RWPE2 (cell line): ENCODE measurements around the gene ZNRF4.

Experiments used
- ATAC-seq: fragments of 200-7000 bp; cut with Tn5 transposase; 3 replicates; pipeline ENCODE4 v1.9.1; 2021; ENCODE audit warnings: low read depth
- DNase-seq: peaks from one replicate; pipeline ENCODE4 v3.0.0-alpha.2; 2020; ENCODE audit warnings: low spot score
- H3K27ac ChIP-seq: fragments of 450-650 bp; 2 replicates; pipeline ENCODE4 v1.5.1; 2017; ENCODE audit warnings: mild to moderate bottlenecking; ENCODE audit not compliant: poor library complexity, severe bottlenecking
- H3K27me3 ChIP-seq: fragments of 250-450 bp; sonication (Bioruptor Pico); 2 replicates; pipeline ENCODE4 v1.5.1; 2021; ENCODE audit warnings: mild to moderate bottlenecking, moderate library complexity; ENCODE audit not compliant: insufficient read depth, poor library complexity, severe bottlenecking
- H3K36me3 ChIP-seq: fragments of 250-450 bp; sonication (Bioruptor Pico); 2 replicates; pipeline ENCODE4 v1.5.1; 2020; ENCODE audit warnings: low read depth, mild to moderate bottlenecking, moderate library complexity
- H3K4me1 ChIP-seq: fragments of 250-450 bp; sonication (Bioruptor Pico); 2 replicates; pipeline ENCODE4 v1.5.1; 2021; ENCODE audit warnings: mild to moderate bottlenecking, moderate library complexity; ENCODE audit not compliant: insufficient read depth, poor library complexity, severe bottlenecking
- H3K4me3 ChIP-seq: fragments of 250-450 bp; sonication (Bioruptor Pico); 2 replicates; pipeline ENCODE4 v1.5.1; 2021; ENCODE audit warnings: mild to moderate bottlenecking, moderate library complexity; ENCODE audit not compliant: severe bottlenecking
- H3K9me3 ChIP-seq: fragments of 250-450 bp; sonication (Bioruptor Pico); 2 replicates; pipeline ENCODE4 v1.5.1; 2021; ENCODE audit warnings: mild to moderate bottlenecking, moderate library complexity; ENCODE audit not compliant: severe bottlenecking
- TF ChIP-seq, protein P1 (sequence below): fragments of 450-650 bp; IDR thresholded peaks from one replicate; pipeline ENCODE4 v1.5.1; 2017; ENCODE audit warnings: mild to moderate bottlenecking, moderate library complexity; ENCODE audit not compliant: poor library complexity, severe bottlenecking

ZNRF4 gene

DNA sequence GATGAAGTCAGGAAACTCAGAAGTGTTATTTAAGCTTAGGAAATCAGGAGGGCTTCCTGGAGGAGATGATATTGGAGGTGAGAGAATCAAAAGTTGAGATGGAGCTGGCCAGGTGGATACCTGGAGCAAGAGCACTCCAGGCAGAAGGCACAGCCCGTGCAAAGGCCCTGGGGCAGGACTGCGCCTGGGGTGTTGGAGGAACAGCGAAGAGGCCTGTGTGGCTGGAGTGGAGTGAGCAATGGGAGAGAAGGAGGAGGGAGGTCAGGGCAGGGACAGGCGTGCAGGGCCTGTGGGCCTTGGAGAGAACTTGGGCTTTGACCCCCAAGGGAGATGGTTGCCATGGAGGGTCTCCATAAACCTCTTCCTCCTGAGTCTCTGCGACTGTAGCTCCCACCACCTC, 42.1 kb downstream of the ZNRF4 start:
- no peaks in the 10 kb centered on the region for H3K4me1 ChIP-seq
- DNase-seq (no peak), ATAC-seq (no peak)
- H3K36me3 ChIP-seq, result no peaks in the 10 kb centered on the region
- TF ChIP-seq, protein P1, sequence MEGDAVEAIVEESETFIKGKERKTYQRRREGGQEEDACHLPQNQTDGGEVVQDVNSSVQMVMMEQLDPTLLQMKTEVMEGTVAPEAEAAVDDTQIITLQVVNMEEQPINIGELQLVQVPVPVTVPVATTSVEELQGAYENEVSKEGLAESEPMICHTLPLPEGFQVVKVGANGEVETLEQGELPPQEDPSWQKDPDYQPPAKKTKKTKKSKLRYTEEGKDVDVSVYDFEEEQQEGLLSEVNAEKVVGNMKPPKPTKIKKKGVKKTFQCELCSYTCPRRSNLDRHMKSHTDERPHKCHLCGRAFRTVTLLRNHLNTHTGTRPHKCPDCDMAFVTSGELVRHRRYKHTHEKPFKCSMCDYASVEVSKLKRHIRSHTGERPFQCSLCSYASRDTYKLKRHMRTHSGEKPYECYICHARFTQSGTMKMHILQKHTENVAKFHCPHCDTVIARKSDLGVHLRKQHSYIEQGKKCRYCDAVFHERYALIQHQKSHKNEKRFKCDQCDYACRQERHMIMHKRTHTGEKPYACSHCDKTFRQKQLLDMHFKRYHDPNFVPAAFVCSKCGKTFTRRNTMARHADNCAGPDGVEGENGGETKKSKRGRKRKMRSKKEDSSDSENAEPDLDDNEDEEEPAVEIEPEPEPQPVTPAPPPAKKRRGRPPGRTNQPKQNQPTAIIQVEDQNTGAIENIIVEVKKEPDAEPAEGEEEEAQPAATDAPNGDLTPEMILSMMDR, result no peak
- no peak overlapping the region for H3K4me3 ChIP-seq
- H3K27me3 ChIP-seq, result peaks cover 19% of the 10 kb centered on the region
- H3K9me3 ChIP-seq, result no peaks in the 10 kb centered on the region
- H3K27ac ChIP-seq, result no peak overlapping the region

DNA sequence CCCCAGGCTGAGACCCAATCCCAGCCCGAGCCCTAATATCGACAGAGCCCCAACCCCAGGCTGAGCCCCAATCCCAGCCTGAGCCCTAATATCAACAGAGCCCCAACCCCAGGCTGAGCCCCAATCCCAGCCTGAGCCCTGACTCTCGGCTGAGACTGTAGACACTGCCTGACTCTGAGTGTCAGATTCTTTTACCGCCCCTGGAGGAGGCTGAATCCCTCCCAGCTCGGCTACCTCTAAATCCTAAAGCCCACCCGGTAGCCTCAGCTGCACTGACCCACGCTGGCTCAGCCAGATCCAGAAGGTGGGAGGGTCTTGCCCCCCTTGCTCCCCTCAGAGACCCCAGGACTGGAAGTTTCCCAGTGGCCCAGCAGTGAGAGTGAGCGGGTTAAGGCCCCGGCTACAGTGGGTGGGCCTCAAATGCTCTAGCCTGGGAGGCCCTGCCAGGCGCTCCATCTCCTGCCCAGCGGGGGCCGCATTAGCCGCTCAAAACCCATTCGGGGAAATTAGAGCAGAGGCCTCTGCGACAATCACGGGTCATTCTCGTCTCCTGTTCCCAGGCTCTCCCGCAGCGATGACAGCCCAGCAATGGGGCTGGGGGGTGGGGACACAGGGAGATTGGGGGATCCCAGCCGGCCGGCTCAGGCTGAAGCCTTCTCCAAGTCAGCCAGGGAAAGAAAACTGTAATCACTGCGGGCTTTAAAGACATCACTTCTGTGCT, 43.8 kb downstream of the ZNRF4 start:
- Histone ChIP-seq H3K4me3 (no peak overlapping the region), H3K27ac (no peak overlapping the region), H3K27me3 (peaks cover 2% of the 10 kb centered on the region), H3K9me3 (no peaks in the 10 kb centered on the region), H3K4me1 (no peaks in the 10 kb centered on the region), H3K36me3 (no peaks in the 10 kb centered on the region)
- DNase-seq (no peak), ATAC-seq (no peak)
- TF ChIP-seq, protein P1, result no peak

GRCh38 chr19:5501907-5502306, 46.7 kb downstream of the ZNRF4 start:
- Histone ChIP-seq H3K27ac (no peak overlapping the region), H3K9me3 (no peaks in the 10 kb centered on the region), H3K4me1 (no peaks in the 10 kb centered on the region), H3K36me3 (no peaks in the 10 kb centered on the region), H3K4me3 (no peak overlapping the region), H3K27me3 (no peaks in the 10 kb centered on the region)
- ATAC-seq (no peak), DNase-seq (no peak)
- TF ChIP-seq, protein P1, result no peak

DNA sequence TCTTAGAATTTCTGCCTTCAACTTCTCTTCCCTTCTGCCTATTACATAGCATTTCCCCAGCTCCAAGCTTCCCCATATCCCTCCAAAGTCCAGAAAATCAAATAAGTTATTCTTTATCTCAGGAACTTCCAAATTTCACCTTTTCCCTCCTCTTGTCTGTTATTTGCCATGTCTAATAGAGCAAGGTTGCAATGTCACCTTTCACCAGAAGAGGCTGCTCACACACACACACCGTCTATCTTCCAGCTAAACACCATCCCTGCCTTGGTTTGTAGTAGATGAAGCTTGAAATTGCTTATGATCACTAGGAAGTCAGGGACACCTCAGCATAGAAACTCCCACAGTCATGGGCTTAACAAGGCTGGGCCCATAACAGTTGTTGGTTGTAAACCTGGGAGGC, 48.4 kb downstream of the ZNRF4 start:
- ATAC-seq (no peak), DNase-seq (no peak)
- no peaks in the 10 kb centered on the region for H3K9me3 ChIP-seq

GRCh38 chr19:5504114-5504513, 48.9 kb downstream of the ZNRF4 start:
- no peak for DNase-seq
- Histone ChIP-seq H3K9me3 (no peaks in the 10 kb centered on the region), H3K27ac (no peak overlapping the region), H3K4me1 (no peaks in the 10 kb centered on the region), H3K4me3 (no peak overlapping the region), H3K27me3 (no peaks in the 10 kb centered on the region), H3K36me3 (no peaks in the 10 kb centered on the region)
- TF ChIP-seq, protein P1, result no peak
- no peak for ATAC-seq

More for the DNA sequence above, 48.4 kb downstream of the ZNRF4 start:
- Histone ChIP-seq H3K27ac (no peak overlapping the region), H3K27me3 (no peaks in the 10 kb centered on the region), H3K36me3 (no peaks in the 10 kb centered on the region), H3K4me1 (no peaks in the 10 kb centered on the region), H3K4me3 (no peak overlapping the region)
- TF ChIP-seq, protein P1, result no peak
